Lower lobe of right lung (tissue), 2 donors: ENCODE data around the gene SLC22A16. TPM values are rescaled to one million over a fixed set of nuclear protein-coding genes. Genes with fewer than 3 reads are reported as not detected.

Source experiments
- ATAC-seq, 2 donors: fragments of 200-7000 bp; cut with Tn5 transposase; one replicate each; pipeline ENCODE4 v1.9.1; 2020 to 2022; ENCODE audit warnings: mild to moderate bottlenecking in 2 of 2, moderate library complexity in 2 of 2
- DNase-seq: peaks from one replicate; pipeline ENCODE4 v3.0.0-alpha.2; 2020
- H3K27ac ChIP-seq: fragments of 200-600 bp; one replicate; pipeline ENCODE4 v1.8.0; 2022
- H3K27me3 ChIP-seq: fragments of 200-600 bp; one replicate; pipeline ENCODE4 v1.8.0; 2022; ENCODE audit warnings: low read depth
- H3K36me3 ChIP-seq: fragments of 200-600 bp; one replicate; pipeline ENCODE4 v1.8.0; 2022; ENCODE audit warnings: mild to moderate bottlenecking
- H3K4me1 ChIP-seq: fragments of 200-600 bp; one replicate; pipeline ENCODE4 v1.8.0; 2022
- H3K4me3 ChIP-seq: fragments of 200-600 bp; one replicate; pipeline ENCODE4 v1.8.0; 2022; ENCODE audit warnings: mild to moderate bottlenecking
- H3K9me3 ChIP-seq: fragments of 200-600 bp; one replicate; pipeline ENCODE4 v1.8.0; 2022
- intact Hi-C: fragments of 100-400 bp; cut with DNase I; formaldehyde crosslinking; loops from one replicate; pipeline ENCODE4 v1.11.0; 2022
- total RNA-seq: library from RNA; stranded (reverse); fragmentation: NEBNext Ultra II Directional; extraction: Animal tissue kit (Norgen Biotek cat#: 25700); gene quantifications from one replicate; pipeline ENCODE4 v1.2.1, GENCODE V29; 2021
- TF ChIP-seq, protein P1 (sequence below): fragments of 200-600 bp; IDR thresholded peaks from one replicate; pipeline ENCODE4 v1.8.0; 2022; ENCODE audit warnings: antibody characterized with exemption, mild to moderate bottlenecking
- donor health status: DM: no; HTN: yes; CAD: no; lungs with severe emphysema.

Gene SLC22A16
- total RNA-seq, 1 donor from 2014 or later, result 0.80 TPM

DNA sequence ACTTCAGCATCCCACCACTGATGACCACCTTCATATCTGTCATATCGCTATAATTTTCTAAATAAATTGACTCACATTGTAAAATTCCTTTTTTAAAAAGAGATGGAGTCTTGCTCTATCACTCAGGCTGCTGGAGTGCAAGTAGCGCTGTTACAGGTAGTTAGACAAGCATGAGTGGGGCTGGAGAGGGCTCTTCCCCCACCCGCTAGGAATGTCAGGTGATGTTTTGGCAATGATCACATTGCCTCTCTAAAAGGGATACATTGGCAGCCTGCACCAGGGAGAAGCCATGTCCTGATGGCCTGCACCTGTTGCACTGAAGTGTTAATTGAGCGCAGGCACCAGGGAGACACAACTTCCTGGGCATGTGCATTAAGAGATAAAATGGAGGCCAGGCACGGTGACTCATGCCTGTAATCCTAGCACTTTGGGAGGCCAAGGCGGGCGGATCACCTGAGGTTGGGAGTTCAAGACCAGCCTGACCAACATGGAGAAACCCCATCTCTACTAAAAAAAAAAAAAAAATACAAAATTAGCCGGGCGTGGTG, 16.9 kb upstream of the SLC22A16 start:
- ATAC-seq, result no peak
- TF ChIP-seq, protein P1, sequence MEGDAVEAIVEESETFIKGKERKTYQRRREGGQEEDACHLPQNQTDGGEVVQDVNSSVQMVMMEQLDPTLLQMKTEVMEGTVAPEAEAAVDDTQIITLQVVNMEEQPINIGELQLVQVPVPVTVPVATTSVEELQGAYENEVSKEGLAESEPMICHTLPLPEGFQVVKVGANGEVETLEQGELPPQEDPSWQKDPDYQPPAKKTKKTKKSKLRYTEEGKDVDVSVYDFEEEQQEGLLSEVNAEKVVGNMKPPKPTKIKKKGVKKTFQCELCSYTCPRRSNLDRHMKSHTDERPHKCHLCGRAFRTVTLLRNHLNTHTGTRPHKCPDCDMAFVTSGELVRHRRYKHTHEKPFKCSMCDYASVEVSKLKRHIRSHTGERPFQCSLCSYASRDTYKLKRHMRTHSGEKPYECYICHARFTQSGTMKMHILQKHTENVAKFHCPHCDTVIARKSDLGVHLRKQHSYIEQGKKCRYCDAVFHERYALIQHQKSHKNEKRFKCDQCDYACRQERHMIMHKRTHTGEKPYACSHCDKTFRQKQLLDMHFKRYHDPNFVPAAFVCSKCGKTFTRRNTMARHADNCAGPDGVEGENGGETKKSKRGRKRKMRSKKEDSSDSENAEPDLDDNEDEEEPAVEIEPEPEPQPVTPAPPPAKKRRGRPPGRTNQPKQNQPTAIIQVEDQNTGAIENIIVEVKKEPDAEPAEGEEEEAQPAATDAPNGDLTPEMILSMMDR, result no peak
- no peaks in the 10 kb centered on the region for H3K9me3 ChIP-seq
- intact Hi-C loops, result no loop called here
- no peaks in the 10 kb centered on the region for H3K27me3 ChIP-seq
- H3K36me3 ChIP-seq, result no peaks in the 10 kb centered on the region
- no peak overlapping the region for H3K4me3 ChIP-seq
- H3K27ac ChIP-seq, result no peak overlapping the region
- H3K4me1 ChIP-seq, result no peaks in the 10 kb centered on the region
- DNase-seq, result no peak

DNA sequence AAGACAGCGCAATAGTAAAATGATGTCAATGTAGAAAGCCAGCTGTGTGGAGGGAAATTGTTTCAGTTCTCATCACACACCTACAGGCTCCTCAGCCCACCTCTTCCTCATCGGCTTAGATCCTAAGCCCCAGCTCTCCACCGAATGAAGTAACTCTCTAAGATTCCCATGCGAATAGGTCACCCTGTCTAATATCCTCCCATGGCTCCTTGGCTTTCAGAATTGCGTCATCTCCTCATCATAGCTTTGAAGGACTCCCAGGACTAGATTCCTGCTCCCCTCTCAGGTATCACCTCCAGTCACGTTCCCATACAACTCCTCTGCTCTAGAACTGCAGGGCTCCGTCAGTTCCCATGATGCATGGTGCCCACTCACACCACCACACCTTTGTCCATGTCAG, 16.2 kb upstream of the SLC22A16 start:
- Histone ChIP-seq H3K27ac (no peak overlapping the region), H3K4me1 (no peaks in the 10 kb centered on the region), H3K9me3 (no peaks in the 10 kb centered on the region), H3K4me3 (no peak overlapping the region), H3K27me3 (no peaks in the 10 kb centered on the region), H3K36me3 (no peaks in the 10 kb centered on the region)
- DNase-seq (no peak), ATAC-seq (no peak)
- intact Hi-C loops, result no loop called here
- TF ChIP-seq, protein P1, result no peak

DNA sequence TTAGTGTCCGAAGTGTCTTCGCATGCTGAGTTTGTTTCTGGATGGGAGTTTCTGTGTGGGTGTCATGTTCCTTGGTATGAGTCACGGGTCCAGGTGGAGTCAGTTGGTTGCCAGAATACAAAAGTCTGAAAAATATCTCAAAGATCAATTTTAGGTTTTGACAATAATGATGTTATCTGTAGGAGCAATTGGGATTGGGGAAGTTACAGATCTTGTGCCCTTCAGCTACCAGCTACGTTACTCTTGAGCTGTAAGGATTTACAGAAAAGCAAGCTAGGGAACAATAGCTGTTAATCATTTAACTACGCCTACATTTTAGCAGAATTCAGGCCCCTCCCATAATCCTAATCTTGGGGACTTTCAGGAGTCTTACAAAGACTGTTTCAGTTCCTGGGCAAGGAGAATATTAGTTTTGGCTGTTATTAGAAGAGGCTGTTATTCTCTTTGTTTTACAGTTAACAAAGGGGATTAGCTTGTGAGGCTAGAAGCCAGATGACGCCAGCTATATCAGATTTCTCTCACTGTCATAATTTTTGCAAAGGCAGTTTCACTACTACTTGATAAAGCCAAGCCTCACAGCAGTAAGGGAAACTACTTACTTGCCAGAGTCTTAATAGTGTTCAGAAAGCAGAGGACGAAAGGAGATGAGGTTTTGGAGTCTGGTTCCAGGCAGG, 15.4 kb upstream of the SLC22A16 start:
- no peak for DNase-seq
- TF ChIP-seq, protein P1, result no peak
- Histone ChIP-seq H3K27me3 (no peaks in the 10 kb centered on the region), H3K36me3 (no peaks in the 10 kb centered on the region), H3K4me3 (no peak overlapping the region), H3K9me3 (no peaks in the 10 kb centered on the region), H3K4me1 (no peaks in the 10 kb centered on the region), H3K27ac (no peak overlapping the region)
- no peak for ATAC-seq
- intact Hi-C loops, result no loop called here

DNA sequence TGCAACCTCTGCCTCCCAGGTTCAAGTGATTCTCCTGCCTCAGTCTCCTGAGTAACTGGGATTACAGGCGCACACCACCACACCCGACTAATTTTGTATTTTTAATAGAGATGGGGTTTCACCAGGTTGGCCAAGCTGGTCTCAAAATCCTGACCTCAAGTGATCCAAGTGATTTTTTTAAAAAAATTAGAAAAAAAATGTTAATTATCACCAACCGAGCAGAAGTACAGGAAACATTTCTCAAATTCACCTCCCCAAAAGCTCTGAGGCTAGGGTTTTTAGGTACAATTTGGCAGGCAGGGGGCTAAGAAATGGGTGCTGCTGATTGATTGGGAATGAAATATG, 14.9 kb upstream of the SLC22A16 start:
- no peak overlapping the region for H3K27ac ChIP-seq

DNA sequence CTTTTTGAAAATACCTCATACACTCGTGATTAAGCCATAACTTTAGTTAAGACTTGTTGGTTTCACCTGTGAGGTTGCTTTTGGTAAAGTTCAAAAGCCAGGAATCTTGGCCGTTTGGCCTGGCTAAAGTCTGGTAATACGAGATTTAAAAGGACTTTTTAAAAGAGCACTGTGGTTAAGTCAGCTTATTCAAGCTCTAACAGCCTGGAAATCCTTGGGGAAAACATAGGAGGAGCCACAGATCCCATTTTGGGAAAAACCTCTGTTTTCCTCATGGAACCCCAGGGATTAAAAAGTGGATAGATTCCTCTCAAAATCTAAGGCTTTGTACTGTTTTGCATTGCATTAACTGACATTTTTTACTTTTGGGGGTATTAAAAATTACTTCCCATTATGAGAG, 13.7 kb upstream of the SLC22A16 start:
- no peak for DNase-seq
- no peak for ATAC-seq
- H3K27me3 ChIP-seq, result no peaks in the 10 kb centered on the region
- no peaks in the 10 kb centered on the region for H3K9me3 ChIP-seq
- no peaks in the 10 kb centered on the region for H3K36me3 ChIP-seq
- TF ChIP-seq, protein P1, result no peak
- H3K4me1 ChIP-seq, result no peaks in the 10 kb centered on the region
- H3K27ac ChIP-seq, result no peak overlapping the region
- no peak overlapping the region for H3K4me3 ChIP-seq
- intact Hi-C loops, result no loop called here

More for the DNA sequence above, 14.9 kb upstream of the SLC22A16 start:
- no peak for DNase-seq
- Histone ChIP-seq H3K36me3 (no peaks in the 10 kb centered on the region), H3K4me3 (no peak overlapping the region), H3K4me1 (no peaks in the 10 kb centered on the region), H3K27me3 (no peaks in the 10 kb centered on the region), H3K9me3 (no peaks in the 10 kb centered on the region)
- no peak for ATAC-seq
- TF ChIP-seq, protein P1, result no peak
- intact Hi-C loops, result no loop called here
